K562 (cell line): ENCODE measurements around the gene ZSCAN32.

Source experiments
- CREM ChIP-seq: IDR thresholded peaks from 2 replicates; pipeline ENCODE4 v1.6.1; 2014; ENCODE audit warnings: antibody characterized with exemption, low read depth
- EP300 ChIP-seq: IDR thresholded peaks from 2 replicates; pipeline ENCODE4 v1.6.1; 2012; ENCODE audit warnings: low read length, improper control_type of control experiment
- FOXK2 ChIP-seq, 2 experiments: fragments of 450-650 bp; IDR thresholded peaks in 1 of 2; conservative IDR thresholded peaks in 1 of 2; 2 replicates each; pipeline ENCODE4 v1.6.1; 2016; ENCODE audit warnings: low read depth in 2 of 2, mild to moderate bottlenecking in 1 of 2
- FOXP1 ChIP-seq: sonication (generic); formaldehyde crosslinking; IDR thresholded peaks from 2 replicates; pipeline ENCODE4 v1.8.0; 2022; ENCODE audit warnings: mild to moderate bottlenecking, missing genetic modification reagents
- PHF20 ChIP-seq: fragments of 450-650 bp; IDR thresholded peaks from 2 replicates; pipeline ENCODE4 v1.6.1; 2018; ENCODE audit not compliant: partially characterized antibody
- POLR2A ChIP-seq: fragments of 450-650 bp; conservative IDR thresholded peaks from 2 replicates; pipeline ENCODE4 v1.6.1; 2016
- SNRNP70 ChIP-seq: fragments of 200-400 bp; formaldehyde crosslinking; optimal IDR thresholded peaks from 2 replicates; pipeline ENCODE3; 2017; ENCODE audit warnings: low read depth, low read length
- TF ChIP-seq, protein P1 (sequence below): fragments of 250-450 bp; sonication (Bioruptor Pico); IDR thresholded peaks from 2 replicates; pipeline ENCODE4 v1.5.0; 2021
- TF ChIP-seq, protein P2 (sequence below), 3 experiments: IDR thresholded peaks in 2 of 3; conservative IDR thresholded peaks in 1 of 3; 2 replicates each; pipeline ENCODE4 v1.5.1; 2011 to 2012; ENCODE audit warnings: low read length in 3 of 3, mild to moderate bottlenecking in 3 of 3, control low read depth in 2 of 3, improper control_type of control experiment in 1 of 3, inconsistent platforms in 1 of 3, low read depth in 1 of 3, mixed read lengths in 1 of 3, moderate library complexity in 1 of 3; ENCODE audit not compliant: insufficient read depth in 2 of 3

DNA sequence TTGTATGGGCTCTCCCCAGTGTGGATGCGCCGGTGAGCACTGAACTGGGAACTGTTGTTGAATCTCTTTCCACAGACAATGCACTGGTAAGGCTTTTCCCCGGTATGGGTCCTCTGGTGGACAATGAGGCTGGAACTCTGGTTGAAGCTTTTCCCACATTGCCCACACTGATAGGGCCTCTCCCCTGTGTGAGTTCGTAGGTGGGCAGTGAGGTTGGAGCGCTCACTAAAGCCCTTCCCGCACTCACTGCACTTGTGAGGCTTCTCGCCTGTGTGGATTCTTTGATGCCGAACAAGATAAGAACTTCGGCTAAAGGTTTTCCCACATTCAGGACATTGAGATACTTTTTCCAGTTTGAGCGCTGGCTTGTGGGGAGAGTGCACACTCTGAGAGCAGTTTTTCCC lies 17.8 kb downstream of the ZSCAN32 start:
- TF ChIP-seq, protein P1, sequence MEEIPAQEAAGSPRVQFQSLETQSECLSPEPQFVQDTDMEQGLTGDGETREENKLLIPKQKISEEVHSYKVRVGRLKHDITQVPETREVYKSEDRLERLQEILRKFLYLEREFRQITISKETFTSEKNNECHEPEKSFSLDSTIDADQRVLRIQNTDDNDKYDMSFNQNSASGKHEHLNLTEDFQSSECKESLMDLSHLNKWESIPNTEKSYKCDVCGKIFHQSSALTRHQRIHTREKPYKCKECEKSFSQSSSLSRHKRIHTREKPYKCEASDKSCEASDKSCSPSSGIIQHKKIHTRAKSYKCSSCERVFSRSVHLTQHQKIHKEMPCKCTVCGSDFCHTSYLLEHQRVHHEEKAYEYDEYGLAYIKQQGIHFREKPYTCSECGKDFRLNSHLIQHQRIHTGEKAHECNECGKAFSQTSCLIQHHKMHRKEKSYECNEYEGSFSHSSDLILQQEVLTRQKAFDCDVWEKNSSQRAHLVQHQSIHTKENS (CRISPR knock-in tag): no peak
- TF ChIP-seq, protein P2, sequence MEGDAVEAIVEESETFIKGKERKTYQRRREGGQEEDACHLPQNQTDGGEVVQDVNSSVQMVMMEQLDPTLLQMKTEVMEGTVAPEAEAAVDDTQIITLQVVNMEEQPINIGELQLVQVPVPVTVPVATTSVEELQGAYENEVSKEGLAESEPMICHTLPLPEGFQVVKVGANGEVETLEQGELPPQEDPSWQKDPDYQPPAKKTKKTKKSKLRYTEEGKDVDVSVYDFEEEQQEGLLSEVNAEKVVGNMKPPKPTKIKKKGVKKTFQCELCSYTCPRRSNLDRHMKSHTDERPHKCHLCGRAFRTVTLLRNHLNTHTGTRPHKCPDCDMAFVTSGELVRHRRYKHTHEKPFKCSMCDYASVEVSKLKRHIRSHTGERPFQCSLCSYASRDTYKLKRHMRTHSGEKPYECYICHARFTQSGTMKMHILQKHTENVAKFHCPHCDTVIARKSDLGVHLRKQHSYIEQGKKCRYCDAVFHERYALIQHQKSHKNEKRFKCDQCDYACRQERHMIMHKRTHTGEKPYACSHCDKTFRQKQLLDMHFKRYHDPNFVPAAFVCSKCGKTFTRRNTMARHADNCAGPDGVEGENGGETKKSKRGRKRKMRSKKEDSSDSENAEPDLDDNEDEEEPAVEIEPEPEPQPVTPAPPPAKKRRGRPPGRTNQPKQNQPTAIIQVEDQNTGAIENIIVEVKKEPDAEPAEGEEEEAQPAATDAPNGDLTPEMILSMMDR (IDR thresholded peaks at IDR 0.05 in 2 of 3, conservative IDR thresholded peaks at IDR 0.05 in 1 of 3; ENCODE audit: insufficient read depth in 2 of 3, low read depth in 1 of 3, low read length in 3 of 3): no peak
- TF ChIP-seq POLR2A (no peak), PHF20 (no peak), SNRNP70 (no peak), EP300 (no peak), FOXP1 (CRISPR knock-in tag) (no peak), FOXK2 (conservative IDR thresholded peaks at IDR 0.05 in 1 of 2, IDR thresholded peaks at IDR 0.05 in 1 of 2; ENCODE audit: low read depth in 2 of 2) (no peak), CREM (no peak)
